GM18520 (cell line): ENCODE measurements around the gene EDEM3.
A peak's percentile ranks its signal among the peaks of the same experiment; 100 is the strongest.

Experiments
- ATAC-seq: cut with Tn5 transposase; IDR thresholded peaks from one replicate; pipeline ENCODE4 v1.9.1; 2021; ENCODE audit not compliant: unreplicated experiment

EDEM3 gene

DNA sequence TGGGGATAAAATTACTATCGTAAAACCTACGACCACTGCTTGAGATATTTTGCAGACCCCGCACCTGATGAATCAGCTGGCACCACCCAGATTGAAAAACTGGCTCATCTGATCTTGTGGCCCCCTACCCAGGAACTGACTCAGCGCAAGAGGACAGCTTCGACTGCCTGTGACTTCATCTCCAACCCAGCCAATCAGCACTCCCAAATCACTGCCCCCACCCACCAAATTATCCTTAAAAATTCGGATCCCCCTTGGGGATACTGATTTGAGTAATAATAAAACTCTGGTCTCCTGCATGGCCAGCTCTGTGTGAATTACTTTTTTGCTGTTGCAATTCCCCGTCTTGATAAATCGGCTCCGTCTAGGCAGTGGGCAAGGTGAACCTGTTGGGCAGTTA is 81.4 kb downstream of the EDEM3 start:
- ATAC-seq = no peak

DNA sequence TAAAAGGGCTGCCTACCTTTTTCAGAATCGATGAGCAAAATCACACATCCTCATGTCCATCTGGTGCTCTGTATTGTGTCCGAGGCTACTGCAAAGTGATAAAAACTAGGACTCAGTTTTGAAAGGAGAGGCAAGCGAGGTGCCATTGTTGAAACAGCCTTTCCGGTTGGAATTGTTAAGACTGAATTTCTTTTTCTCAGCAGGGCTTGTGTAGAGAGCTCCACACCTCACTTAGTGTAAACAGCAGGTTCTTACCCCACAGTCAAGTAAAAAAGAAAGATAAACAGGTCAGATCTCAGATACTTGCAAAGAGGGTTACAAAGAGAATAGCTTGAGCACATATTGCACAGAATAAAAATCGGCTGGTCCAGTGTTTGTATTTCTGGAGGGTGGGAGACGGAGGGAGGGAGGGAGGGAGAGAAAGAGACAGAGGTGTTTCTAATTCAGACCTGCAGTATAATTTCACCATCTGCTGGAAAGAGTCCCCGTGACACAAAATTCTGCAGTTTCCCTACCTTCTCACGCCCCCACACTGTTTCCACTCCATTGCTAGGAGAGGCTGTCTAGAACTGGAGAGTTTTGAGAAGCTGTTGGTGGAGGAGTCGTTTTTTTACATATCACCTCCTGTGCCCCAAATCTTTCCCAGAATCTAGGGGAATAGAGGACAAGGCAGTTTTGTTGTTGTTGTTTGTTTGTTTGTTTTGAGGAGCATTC is 82.5 kb downstream of the EDEM3 start:
- no peak for ATAC-seq

DNA sequence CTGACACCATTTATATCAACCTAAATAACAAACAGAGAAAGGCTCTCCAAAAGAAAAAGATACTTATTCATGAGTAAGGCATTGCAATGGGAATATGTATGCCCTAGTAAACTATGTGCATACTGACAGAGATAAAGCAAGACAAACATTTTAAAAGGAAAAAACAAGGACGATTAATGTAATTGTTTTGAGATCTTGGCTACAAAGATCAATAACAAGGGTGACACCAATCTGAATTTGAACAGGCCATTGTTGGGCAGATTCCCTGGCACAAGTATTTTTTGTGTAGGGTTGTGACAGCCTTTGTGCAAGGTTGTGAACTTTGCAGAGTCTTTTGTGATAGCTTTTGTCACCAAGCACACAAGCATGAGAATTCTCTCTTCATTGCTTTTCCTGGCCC is 85.3 kb downstream of the EDEM3 start:
- ATAC-seq = no peak

DNA sequence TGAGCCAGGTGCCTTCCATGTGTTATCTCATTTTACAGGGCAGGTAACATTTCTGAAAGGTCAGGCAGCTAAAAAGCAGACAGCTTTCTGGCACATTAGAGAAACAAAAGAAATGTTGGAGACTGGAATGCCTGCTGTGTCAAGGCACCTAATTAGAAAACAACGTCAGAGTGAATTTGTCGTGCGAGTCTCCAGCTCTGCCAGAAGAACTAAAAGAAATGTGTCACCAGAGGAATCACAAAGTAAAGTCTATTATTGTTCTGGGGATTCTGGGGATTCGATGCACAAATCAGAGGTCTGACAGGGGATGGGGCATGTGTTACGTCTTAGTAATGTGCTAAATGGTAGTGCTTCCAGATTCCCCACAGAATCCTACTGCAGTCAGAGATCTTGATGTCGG is 89.3 kb downstream of the EDEM3 start:
- ATAC-seq = no peak

DNA sequence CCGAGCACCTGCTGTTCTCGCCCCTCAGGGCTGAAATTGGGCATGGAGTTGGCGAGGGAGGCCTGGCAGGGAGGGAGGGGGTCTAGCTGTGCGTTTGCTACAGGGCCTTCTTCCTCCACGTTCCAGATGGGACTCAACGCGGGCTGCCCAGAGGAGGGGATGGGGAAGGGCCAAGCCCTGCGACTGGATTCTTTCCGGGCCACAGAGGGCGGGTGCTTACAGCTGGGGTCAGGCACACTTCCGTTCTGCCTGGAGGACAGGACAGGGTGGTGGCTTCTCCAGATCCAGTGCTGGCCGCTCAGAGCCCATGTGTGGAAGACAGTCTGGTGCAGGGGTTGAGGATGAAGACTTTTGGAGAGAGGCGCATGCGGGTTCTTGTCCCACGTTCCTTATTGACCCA is 90.0 kb downstream of the EDEM3 start:
- no peak for ATAC-seq

DNA sequence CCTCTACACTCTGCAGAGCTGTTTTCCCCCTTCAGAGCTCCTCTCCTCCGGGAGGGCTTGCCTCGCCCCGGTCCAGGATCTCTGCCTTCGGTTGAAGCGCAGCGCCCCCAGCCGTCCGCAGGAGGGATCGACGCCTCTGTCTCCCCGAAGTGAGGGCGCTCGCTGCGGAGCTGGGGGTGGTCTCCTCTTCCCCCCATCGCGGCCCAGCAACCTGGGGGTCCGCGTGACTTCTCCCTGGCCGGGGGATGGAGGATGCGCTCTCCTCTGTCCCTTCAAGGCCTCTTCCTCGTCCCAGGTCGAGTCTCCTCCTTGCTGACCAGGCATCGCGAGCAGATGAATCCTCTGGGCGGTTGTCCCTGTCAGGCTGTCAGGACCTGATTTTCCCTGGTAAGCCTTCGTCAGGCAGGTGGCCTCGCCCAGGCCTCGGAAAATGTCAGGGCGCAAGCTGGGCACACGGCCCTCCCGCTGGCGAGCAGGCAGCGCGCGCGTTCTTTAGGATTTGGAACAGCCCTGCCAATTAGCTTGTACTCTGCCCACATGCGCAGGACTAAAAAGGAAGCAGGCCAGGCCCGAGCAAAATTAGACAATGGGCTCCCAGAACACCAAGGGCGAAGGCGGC is 90.5 kb downstream of the EDEM3 start:
- ATAC-seq = no peak

- ATAC-seq = no peak
Observed at GRCh38 chr1:184661801-184662200, 92.9 kb downstream of the EDEM3 start.

DNA sequence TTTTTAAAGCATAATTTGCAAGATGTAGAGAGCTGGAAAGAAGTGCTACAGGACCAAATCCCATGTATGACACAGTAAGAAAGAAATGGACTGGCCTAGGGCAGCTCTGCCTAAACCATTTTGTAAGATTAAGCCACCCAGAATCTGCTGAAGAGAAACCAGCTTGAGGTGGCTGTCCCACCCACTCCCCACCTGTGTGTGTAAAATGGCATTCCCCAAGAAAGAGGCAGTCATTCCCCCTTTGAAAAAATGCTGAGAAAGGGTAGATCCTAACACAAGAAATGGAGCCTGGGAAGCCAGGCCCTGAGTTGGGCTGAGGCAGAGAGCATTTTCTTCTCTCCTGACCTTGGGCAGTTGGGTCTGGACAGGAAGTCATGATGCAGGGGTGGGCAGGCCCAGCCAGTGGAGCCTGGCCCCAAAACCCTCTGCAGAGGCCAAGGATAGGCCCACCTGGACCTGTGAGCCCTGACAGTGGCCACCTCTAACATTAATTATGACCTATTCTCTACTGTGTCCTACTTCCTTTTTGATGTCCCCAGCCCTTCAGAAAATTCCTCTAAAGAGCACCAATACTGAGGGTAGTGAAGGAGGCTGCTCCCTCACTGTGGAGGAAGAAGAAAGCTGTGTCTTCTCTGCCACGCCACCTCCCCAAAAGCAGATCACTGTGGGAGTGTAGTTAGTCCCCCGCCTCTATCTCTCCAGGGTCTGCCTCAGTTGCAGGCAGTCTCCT is 94.0 kb downstream of the EDEM3 start:
- ATAC-seq = no peak

DNA sequence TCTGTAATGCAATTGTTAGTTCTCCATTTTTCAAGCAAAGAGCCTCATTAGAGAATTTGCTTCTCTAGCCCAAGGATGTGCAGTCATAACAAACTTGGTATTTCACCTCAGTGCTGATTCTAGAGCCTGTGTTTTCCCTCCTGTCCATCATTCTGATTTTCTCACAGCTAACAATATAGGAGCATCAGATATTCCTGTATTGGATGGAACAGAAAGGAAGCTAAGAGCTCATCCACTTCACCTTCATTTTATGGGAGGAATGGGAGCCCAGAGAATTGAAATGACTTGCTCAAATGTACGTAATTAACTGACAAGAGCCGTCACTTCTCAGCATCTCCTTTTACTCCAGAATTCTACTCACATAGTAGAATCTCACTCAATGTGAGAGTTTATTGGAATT is 96.6 kb downstream of the EDEM3 start:
- ATAC-seq = no peak

DNA sequence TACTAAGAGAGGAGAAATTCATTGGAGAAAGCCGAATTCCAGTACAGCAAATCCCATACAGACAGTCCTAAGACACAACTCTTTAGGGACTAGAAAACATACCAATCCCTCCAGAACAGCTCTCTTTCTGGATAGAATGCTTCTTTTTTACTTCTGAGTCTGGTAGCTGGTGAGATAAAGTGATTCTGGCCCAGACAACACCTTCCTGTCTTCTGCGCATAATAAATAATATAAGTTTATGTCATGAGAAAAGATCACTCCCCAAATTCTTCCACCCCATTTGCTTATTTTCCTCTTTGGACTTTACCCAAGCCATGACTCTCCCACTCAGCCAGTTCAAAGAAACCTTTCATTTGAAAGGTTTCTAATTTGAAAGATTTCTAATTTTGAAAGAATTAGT is 98.4 kb downstream of the EDEM3 start:
- ATAC-seq = no peak

GRCh38 chr1:184655185-184655584 is 99.5 kb downstream of the EDEM3 start:
- ATAC-seq = no peak

DNA sequence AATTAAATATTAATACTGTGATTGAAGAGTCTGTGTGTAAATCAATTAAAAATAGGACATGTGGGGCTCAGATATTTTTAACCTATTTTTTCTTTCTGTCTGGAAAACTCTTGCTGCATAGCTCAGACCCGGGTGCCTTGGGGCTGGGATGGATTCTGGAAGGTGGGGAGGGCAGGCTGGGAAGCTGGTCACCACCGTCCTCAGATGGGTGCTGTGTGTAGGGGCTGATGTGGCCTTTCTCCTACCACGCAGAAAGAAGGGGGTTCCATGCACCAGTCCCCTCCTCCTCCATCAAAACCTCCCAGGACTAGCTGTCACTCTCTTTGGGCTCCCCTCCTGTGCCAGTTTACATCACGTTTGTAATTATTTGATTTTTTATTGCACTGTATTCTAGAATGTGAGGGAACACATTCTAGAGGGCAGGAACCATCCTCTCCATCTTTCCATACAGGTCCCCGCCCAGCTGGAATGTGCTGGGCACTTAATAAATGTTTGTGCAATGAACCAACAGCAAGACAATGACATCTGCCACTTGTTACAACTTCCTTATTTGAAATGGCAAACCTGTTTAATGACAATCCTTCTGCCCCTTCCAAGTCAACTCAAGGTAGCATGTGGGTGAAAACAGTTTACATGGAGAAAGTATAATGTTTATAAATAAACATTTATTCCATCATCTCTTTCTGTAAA is 104.3 kb downstream of the EDEM3 start:
- ATAC-seq = no peak

DNA sequence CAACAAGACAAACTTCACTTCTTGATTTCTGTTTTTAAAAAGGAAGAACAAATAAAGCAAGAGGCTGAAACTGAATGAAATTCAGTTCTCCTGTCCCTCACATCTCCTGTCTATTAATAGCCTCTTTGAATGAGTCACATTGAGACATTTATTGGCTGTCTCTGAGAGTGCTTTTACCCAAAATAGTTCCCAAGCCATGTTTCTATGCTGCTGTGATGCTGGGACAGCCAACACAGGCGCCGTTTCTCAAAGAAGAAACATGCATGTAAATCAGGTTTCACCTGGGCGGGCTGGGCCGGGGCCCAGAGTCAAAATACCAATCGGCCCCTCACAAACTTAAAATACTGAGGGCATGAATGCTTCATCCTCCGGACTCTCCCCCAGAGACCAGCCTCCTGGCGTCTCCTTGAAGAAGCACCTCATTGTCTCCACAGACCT is 105.2 kb downstream of the EDEM3 start:
- ATAC-seq = peak; percentile 80

GRCh38 chr1:184648856-184649201 is 105.8 kb downstream of the EDEM3 start:
- no peak for ATAC-seq

DNA sequence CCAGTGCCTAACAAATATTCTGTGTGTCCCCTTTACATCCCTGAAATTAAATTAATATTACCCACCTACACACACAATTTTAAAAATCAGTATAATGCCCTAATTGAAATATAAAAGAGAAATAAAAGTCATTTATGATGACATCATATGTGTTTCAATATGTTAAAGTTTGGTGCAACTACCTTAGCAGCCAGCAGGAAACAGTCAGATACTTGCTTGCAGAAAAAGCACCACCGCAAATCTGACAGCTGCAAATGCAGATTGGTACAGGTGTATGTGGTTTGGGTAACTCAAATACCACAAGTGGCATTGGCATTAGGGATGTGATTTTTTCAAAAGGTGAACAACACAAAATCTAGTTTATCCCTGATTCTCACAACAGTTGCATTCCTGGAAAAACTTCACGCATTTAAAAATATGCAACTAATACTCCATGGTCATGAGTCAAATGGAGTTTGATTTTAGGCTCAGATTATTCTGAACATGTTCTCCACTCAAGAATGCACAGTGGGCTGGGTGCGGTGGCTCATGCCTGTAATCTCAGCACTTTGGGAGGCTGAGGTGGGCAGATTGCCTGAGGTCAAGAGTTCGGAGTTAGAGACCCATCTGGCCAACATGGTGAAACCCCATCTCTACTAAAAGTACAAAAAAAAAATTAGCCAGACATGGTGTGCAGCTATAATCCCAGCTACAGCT is 106.3 kb downstream of the EDEM3 start:
- no peak for ATAC-seq

GRCh38 chr1:184647471-184647870 is 107.2 kb downstream of the EDEM3 start:
- no peak for ATAC-seq

DNA sequence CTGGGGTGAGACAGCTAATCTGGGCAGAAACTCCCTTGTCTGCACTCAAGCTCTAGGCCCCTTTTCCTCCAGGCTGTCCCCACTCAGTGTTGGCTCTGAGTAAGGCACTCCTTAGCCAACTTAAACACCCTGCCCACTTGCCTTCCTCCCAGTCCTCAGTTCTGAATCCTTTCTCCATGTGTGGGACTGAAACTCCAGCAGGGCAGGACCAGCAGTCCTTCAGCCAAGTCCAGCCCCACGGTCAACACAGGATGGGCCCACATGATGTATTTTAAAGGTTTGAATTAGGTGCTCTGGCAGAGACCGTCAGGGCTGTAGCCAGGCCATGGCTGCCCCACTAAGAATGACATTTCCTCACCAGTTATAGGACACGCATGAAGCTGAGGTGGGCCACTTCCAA is 107.8 kb downstream of the EDEM3 start:
- no peak for ATAC-seq

GRCh38 chr1:184646178-184646701 is 108.4 kb downstream of the EDEM3 start:
- no peak for ATAC-seq

DNA sequence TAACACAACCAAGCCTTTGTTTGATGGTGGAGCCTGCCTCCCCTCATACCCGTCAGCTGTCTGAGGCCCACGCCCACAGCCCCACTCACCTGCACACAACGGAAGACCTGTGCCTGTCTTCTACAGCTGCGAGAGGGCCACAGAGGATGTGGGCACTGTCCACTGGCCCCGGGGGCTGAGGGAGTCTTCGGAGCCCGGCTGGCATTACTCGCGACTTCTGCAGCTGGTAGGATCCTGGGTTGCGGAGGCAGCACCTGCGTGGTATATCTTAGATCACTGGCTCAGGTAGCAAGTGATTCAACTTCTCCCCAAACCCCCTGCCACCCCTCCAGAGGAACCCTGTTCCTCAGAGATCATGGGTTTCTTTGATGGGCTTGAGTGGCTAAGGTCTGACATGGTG is 109.9 kb downstream of the EDEM3 start:
- no peak for ATAC-seq

- no peak for ATAC-seq
Observed at GRCh38 chr1:184643661-184644060, 111.0 kb downstream of the EDEM3 start.

GRCh38 chr1:184641894-184642293 is 112.8 kb downstream of the EDEM3 start:
- ATAC-seq = no peak
